HEK293 (cell line): ENCODE measurements around the gene SLC39A11.

Experiments
- CTCF ChIP-seq: fragments of 450-650 bp; formaldehyde crosslinking; IDR thresholded peaks from 2 replicates; pipeline ENCODE4 v1.5.1; 2016; ENCODE audit warnings: missing biosample characterization, missing genetic modification characterization
- ELK4 ChIP-seq: IDR thresholded peaks from 2 replicates; pipeline ENCODE4 v1.6.1; 2011; ENCODE audit warnings: mild to moderate bottlenecking, low read depth, low read length, borderline replicate concordance
- OSR2 ChIP-seq: fragments of 450-650 bp; formaldehyde crosslinking; IDR thresholded peaks from 2 replicates; pipeline ENCODE4 v1.5.1; 2016; ENCODE audit warnings: missing biosample characterization, missing genetic modification characterization
- PRDM2 ChIP-seq: fragments of 450-650 bp; formaldehyde crosslinking; IDR thresholded peaks from 2 replicates; pipeline ENCODE4 v1.5.1; 2016; ENCODE audit warnings: missing biosample characterization, missing genetic modification characterization, borderline replicate concordance
- ZBTB6 ChIP-seq: fragments of 450-650 bp; formaldehyde crosslinking; IDR thresholded peaks from 2 replicates; pipeline ENCODE4 v1.5.1; 2017; ENCODE audit warnings: missing biosample characterization, missing genetic modification characterization
- ZNF138 ChIP-seq: fragments of 450-650 bp; formaldehyde crosslinking; IDR thresholded peaks from 2 replicates; pipeline ENCODE4 v1.5.1; 2016; ENCODE audit warnings: missing biosample characterization, missing genetic modification characterization, borderline replicate concordance
- ZNF24 ChIP-seq: fragments of 450-650 bp; formaldehyde crosslinking; IDR thresholded peaks from 2 replicates; pipeline ENCODE4 v1.5.1; 2016; ENCODE audit warnings: missing biosample characterization, missing genetic modification characterization
- ZNF274 ChIP-seq, 2 experiments: fragments of 200-500 bp in 1 of 2; fragments of 450-650 bp in 1 of 2; sonication (Bioruptor generic) in 1 of 2; formaldehyde crosslinking in 1 of 2; IDR thresholded peaks; 2 replicates each; pipeline versions ENCODE4 v1.5.1 to v1.6.1; 2014 to 2016; ENCODE audit warnings: borderline replicate concordance in 1 of 2, inconsistent platforms in 1 of 2, low read length in 1 of 2, missing biosample characterization in 1 of 2, missing genetic modification characterization in 1 of 2
- ZNF394 ChIP-seq: fragments of 450-650 bp; formaldehyde crosslinking; IDR thresholded peaks from 2 replicates; pipeline ENCODE4 v1.5.1; 2016; ENCODE audit warnings: missing biosample characterization, missing genetic modification characterization, mild to moderate bottlenecking, moderate library complexity, borderline replicate concordance
- ZNF501 ChIP-seq: fragments of 450-650 bp; formaldehyde crosslinking; IDR thresholded peaks from 2 replicates; pipeline ENCODE4 v1.5.1; 2016; ENCODE audit warnings: missing biosample characterization, missing genetic modification characterization
- ZNF639 ChIP-seq: fragments of 450-650 bp; formaldehyde crosslinking; IDR thresholded peaks from 2 replicates; pipeline ENCODE4 v1.5.1; 2016; ENCODE audit warnings: missing biosample characterization, missing genetic modification characterization
- ZNF670 ChIP-seq: fragments of 450-650 bp; formaldehyde crosslinking; IDR thresholded peaks from 2 replicates; pipeline ENCODE4 v1.5.1; 2016; ENCODE audit warnings: missing biosample characterization, missing genetic modification characterization, low read depth
- ZNF704 ChIP-seq: fragments of 450-650 bp; formaldehyde crosslinking; IDR thresholded peaks from 2 replicates; pipeline ENCODE4 v1.5.1; 2016; ENCODE audit warnings: missing biosample characterization, missing genetic modification characterization
- ZSCAN30 ChIP-seq: fragments of 450-650 bp; IDR thresholded peaks from 2 replicates; pipeline ENCODE4 v1.5.1; 2018; ENCODE audit warnings: missing biosample characterization, mild to moderate bottlenecking, missing genetic modification characterization, moderate library complexity

GRCh38 chr17:72969293-72969906, 123.1 kb downstream of the SLC39A11 start:
- TF ChIP-seq ZNF670: no peak
- no peak for TF ChIP-seq OSR2 (tag by site-specific recombination)
- no peak for TF ChIP-seq PRDM2 (tag by site-specific recombination)
- no peak for TF ChIP-seq CTCF (tag by site-specific recombination)
- TF ChIP-seq ZNF274 (IDR thresholded peaks at IDR 0.05; ENCODE audit: low read length): no peak
- no peak for TF ChIP-seq ZNF274 (tag by site-specific recombination; IDR thresholded peaks at IDR 0.05; ENCODE audit: borderline replicate concordance)
- TF ChIP-seq ZBTB6 (tag by site-specific recombination): no peak
- no peak for TF ChIP-seq ZNF138 (tag by site-specific recombination)
- TF ChIP-seq ZNF501 (tag by site-specific recombination): no peak
- TF ChIP-seq ZNF704: no peak
- TF ChIP-seq ZNF24 (tag by site-specific recombination): no peak
- no peak for TF ChIP-seq ZNF394 (tag by site-specific recombination)
- TF ChIP-seq ELK4: no peak
- no peak for TF ChIP-seq ZSCAN30 (tag by site-specific recombination)
- TF ChIP-seq ZNF639 (tag by site-specific recombination): no peak
